ENCODE measurements around the gene ARHGAP28.
"Not testable (repeated sequence)": the region's sequence is repeated elsewhere in the genome, so short reads cannot be mapped to it uniquely, and the experiment has no call there.

Gene ARHGAP28

DNA sequence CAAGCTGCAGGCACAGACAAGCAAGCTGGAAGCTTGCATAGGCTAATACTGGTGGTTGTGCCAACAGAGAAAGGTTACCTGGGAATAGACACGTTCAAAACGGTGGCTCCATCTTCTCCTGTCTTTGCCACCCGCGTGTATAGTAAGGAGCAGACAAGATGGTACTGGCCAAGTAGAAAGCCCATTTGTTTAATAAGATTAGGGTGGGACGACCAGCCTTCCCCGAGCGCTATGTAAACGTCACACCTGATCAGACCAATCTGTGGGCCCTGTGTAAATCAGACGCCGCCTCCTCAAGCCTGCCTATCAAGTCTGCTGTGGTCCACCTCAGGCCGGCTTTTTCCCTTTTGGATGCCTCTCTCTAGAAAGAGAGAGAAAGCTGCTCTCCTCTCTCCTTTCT lies 198.8 kb downstream of the ARHGAP28 start:
- DNase-seq (ENCODE audit: low read depth) = no peak
- TF ChIP-seq, protein P1, sequence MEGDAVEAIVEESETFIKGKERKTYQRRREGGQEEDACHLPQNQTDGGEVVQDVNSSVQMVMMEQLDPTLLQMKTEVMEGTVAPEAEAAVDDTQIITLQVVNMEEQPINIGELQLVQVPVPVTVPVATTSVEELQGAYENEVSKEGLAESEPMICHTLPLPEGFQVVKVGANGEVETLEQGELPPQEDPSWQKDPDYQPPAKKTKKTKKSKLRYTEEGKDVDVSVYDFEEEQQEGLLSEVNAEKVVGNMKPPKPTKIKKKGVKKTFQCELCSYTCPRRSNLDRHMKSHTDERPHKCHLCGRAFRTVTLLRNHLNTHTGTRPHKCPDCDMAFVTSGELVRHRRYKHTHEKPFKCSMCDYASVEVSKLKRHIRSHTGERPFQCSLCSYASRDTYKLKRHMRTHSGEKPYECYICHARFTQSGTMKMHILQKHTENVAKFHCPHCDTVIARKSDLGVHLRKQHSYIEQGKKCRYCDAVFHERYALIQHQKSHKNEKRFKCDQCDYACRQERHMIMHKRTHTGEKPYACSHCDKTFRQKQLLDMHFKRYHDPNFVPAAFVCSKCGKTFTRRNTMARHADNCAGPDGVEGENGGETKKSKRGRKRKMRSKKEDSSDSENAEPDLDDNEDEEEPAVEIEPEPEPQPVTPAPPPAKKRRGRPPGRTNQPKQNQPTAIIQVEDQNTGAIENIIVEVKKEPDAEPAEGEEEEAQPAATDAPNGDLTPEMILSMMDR (IDR thresholded peaks at IDR 0.05; ENCODE audit: control insufficient read depth, insufficient read depth, low read depth, low read length, missing control alignments) = no peak
- no peak overlapping the region for H3K4me3 ChIP-seq (ENCODE audit: control insufficient read depth, low read depth, low read length)

DNA sequence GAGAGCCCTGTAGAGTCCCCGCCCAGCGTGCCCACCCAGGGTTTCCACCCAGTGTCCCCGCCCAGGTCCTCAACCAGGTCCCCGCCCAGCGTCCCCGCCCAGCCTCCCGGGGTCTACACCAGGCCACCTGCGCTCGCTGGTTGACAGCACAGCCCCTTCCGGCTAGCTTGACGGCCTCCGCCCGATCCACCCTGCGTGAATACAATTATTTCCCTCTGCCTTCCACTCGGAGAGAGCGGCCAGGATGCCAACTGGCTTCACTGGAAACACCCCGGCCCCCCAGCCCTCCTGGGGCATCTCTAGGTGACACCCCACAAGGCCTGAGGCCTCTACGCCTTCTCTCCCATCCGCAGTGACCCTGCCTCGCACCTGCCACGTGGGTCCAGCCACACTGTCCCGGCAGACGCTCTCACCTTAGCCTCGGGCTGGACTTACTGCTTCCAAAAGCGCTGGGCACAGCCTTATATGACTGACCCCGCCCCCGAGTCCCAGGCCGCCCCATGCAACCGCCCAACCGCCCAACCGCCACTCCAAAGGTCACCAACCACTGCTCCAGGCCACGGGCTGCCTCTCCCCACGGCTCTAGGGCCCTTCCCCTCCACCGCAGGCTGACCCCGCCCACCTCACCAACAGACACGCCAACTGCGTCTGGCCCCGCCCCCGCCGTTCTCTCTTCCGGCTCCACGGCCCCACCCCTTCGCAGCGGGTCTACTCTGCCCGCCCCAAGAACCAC lies 200.0 kb downstream of the ARHGAP28 start:
- TF ChIP-seq, protein P1 (IDR thresholded peaks at IDR 0.05; ENCODE audit: control insufficient read depth, insufficient read depth, low read depth, low read length, missing control alignments) = no peak
- no peak overlapping the region for H3K4me3 ChIP-seq (ENCODE audit: control insufficient read depth, low read depth, low read length)
- DNase-seq (ENCODE audit: low read depth) = no peak

DNA sequence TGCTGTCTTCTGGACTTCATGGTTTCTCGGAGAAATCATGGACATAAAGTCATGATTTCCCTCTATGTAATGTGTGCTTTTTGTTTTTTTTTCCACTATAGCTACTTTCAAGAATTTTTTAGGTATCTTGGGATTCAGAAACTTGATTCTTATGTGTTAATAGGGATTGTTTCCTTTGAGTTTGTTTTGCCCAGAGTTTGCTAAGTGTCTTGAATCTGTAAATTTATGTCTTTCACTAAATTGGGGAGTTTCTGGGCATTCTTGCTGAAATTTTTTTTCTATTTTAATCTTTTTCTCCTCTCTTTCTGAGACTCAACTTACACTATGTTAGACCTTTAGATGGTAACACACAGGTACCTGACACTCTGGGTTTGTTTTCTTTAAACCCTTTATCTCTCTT lies 205.3 kb downstream of the ARHGAP28 start:
- H3K4me3 ChIP-seq (ENCODE audit: control insufficient read depth, low read depth, low read length) = no peak overlapping the region
- TF ChIP-seq, protein P1 (IDR thresholded peaks at IDR 0.05; ENCODE audit: control insufficient read depth, insufficient read depth, low read depth, low read length, missing control alignments) = no peak
- no peak for DNase-seq (ENCODE audit: low read depth)

DNA sequence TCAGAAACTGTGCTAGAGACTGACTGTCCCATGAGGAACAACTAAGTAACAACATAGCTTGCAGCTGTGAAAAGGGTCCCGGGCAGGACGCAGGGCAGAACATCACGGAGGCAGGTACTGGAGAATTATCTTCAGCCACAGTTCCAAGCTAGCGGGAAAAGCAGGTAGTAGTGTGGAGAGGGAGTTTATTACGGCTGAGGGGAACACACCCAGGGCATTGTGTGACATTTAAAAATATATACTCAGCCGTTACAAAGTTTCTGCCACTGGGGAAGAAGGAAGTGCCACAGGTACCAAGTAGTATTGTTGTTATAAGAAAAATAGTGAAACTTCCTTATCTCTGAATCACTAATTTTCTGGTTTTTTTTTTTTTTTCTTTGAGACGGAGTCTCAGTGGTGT lies 208.5 kb downstream of the ARHGAP28 start:
- TF ChIP-seq, protein P1 (IDR thresholded peaks at IDR 0.05; ENCODE audit: control insufficient read depth, insufficient read depth, low read depth, low read length, missing control alignments) = no peak
- H3K4me3 ChIP-seq (ENCODE audit: control insufficient read depth, low read depth, low read length) = no peak overlapping the region
- DNase-seq (ENCODE audit: low read depth) = no peak

DNA sequence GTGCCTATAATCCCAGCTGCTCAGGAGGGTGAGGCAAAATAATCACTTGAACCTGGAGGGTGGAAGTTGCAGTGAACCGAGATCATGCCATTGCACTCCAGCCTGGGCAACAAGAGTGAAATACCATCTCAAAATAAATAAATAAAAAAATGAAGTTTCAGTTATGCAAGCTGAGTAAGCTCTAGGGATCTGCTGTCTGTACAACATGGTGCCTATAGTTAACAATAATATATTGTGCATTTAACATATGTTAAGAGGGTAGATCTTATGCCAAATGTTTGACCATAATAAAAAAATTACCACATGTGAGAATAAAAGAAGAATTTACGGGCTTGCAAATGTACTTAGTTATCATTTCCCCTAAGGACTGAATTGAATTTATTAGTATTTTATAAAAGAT lies 208.9 kb downstream of the ARHGAP28 start:
- not testable (repeated sequence) for DNase-seq (ENCODE audit: low read depth); H3K4me3 ChIP-seq (ENCODE audit: control insufficient read depth, low read depth, low read length)

DNA sequence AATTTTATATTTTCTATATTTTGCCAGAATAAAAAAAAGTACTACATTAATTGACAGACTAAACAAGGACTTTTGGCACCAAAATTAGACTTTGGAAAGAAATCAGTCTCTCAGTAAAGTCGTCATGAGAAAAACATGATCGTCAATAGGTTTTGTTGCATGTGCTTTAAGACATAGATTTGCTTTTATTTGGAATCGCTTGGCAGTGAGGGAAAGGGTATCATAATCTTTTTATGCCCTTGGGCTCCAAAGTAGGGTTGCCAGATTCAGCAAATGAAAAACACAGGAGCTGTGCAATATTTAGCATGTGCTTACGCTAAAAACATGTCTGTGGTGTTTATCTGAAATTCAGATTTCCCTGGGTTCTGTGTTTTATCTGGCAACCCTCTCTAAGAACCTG lies 210.5 kb downstream of the ARHGAP28 start:
- TF ChIP-seq, protein P1 (IDR thresholded peaks at IDR 0.05; ENCODE audit: control insufficient read depth, insufficient read depth, low read depth, low read length, missing control alignments) = no peak
- no peak for DNase-seq (ENCODE audit: low read depth)
- H3K4me3 ChIP-seq (ENCODE audit: control insufficient read depth, low read depth, low read length) = no peak overlapping the region

DNA sequence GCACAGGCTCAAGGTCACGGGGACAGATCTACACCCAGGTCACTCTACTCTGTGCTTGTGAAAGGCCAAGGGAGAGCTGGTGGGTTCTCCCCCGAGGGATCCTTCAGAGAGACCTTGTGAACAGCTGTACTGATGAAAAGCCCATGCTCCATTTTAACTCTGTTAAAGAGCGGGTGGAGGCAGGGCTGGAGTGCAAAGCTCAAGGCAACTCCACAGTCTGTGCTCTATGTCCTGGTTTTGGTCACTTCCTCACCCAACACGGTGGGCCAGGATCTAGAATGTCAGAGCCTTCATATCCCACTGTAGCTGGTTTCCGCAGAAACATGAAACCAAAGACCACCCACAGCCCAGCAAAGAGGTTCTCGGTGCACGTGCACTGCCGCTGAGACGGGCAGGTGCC lies 210.9 kb downstream of the ARHGAP28 start:
- TF ChIP-seq, protein P1 (IDR thresholded peaks at IDR 0.05; ENCODE audit: control insufficient read depth, insufficient read depth, low read depth, low read length, missing control alignments) = no peak

More for the DNA sequence above, 210.9 kb downstream of the ARHGAP28 start:
- DNase-seq (ENCODE audit: low read depth) = no peak
- no peak overlapping the region for H3K4me3 ChIP-seq (ENCODE audit: control insufficient read depth, low read depth, low read length)
